Epidermal melanocyte (primary cell): ENCODE data around the gene RAD51AP2.
"Not testable (repeated sequence)": the region's sequence is repeated elsewhere in the genome, so short reads cannot be mapped to it uniquely, and the experiment has no call there.

Experiments
- DNase-seq: peaks from one replicate; pipeline ENCODE4 v3.0.0; 2011; ENCODE audit warnings: low spot score; ENCODE audit not compliant: insufficient read length

The RAD51AP2 gene

DNA sequence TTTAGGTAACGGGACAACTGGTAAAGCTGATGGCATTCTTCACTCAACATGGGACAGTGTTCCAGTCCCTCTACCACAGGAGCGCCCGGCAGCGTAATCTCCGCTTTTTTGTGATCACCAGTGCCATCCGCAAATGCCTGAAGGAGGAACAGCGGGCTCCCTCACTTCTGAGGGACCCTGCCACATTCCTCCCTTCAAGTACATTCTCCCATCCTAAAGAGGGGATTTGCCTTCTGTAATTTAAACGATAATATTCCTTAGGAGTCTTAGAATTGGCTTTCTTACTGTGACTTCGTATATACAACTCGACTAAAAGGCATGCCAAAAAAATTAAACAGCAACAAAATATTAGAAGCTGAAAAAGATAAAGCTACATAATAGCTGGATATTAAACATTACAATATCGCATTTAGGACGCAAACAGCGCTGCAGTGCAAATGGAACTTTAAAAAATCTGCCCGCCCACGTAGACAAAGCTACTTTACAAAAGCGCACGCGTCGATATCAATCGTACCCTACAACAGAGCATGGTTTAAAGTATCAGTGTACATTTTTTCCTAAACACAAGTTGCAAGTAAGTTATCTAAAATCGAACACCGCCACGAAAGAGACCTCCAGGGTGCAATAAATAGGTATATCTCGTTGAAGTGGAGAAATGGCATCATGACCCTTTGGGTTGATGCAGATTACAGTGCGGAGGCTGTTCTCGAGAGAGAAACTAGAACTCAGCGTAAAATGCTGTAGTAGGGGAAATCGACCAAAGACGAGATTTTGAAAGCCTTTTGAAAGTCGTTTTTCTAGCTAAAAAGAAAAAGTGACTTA lies 20.0 kb upstream of the RAD51AP2 start:
- DNase-seq = no peak

DNA sequence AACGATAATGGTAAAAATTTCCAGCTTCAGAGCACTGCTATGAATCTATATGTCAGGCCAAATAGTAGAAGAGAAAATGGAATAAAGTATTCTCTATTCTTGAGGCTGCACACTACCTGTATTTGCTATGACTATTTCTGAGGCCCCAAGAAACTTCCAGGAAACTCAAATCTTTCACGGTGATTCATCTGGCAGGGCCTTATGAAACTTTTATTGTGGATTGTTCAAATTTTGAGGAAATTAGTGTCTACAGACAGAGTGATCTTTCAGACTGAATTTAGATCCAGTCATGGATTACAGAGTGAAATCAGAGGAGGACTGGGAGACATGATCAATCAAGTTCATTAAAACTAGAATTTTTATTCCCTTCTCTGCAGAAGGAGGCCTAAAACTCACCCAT lies 18.2 kb upstream of the RAD51AP2 start:
- DNase-seq = no peak

- no peak for DNase-seq
Measured at GRCh38 chr2:17533546-17533945, 15.3 kb upstream of the RAD51AP2 start.

- DNase-seq = no peak
Measured at GRCh38 chr2:17529771-17530170, 11.5 kb upstream of the RAD51AP2 start.

GRCh38 chr2:17522303-17522702 lies 4.1 kb upstream of the RAD51AP2 start:
- no peak for DNase-seq

DNA sequence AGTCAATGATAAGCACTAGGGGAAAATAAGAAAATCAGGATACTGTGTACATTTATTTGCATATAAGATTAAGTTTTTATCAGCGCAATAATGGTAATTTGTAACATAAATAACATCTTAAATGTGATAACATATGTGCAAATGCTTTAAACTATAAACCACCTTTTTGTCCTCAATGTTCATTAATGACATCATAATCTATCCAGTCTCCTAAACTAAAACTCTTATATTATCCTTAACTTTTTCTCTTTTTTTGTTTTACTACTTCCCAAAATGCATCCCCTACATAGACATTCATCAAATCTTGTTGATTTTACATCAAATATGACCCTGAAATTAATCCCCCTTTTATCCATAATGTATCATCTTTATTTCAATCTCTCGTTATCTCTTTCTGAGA lies 3.4 kb upstream of the RAD51AP2 start:
- DNase-seq = no peak

DNA sequence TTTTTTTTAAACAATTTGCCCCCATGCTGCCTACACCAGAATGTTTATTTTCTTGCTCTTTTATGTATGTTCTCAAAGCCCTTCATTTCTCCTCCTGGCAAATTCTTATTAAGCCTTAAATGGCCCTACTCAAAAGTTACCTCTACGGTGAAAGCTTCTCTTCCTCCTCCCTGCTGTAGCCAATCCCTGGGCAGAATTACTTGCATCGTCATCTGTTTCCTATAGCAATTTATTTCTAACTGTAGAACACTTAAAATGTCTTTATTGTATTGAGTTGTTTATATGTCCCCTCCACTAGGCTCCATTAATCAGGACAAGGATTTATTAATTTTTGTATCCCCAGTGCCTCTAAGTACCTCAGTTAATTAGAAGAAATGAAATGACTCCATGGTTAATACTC lies 2.5 kb upstream of the RAD51AP2 start:
- no peak for DNase-seq

DNA sequence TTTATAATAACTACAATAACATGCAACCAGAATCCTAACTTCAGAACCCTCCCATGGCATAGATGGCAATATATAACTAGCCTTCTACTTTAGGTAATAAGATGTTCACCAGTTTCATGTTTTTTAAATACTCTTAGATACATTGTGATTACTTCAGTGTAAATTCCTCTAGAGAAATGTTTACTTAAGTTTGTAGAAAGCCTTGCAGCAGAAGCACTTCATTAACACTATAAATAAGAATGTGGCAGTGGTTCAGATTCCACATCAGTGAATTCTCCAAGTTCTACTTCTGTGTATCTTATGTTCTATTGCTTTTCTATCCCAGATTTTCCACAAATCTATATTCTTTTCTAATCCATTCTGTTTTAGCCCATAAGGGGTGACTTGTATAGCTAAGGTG lies 1.2 kb upstream of the RAD51AP2 start:
- DNase-seq = no peak

- DNase-seq = no peak
Measured at GRCh38 chr2:17517481-17518211, 594 bp downstream of the RAD51AP2 start.

DNA sequence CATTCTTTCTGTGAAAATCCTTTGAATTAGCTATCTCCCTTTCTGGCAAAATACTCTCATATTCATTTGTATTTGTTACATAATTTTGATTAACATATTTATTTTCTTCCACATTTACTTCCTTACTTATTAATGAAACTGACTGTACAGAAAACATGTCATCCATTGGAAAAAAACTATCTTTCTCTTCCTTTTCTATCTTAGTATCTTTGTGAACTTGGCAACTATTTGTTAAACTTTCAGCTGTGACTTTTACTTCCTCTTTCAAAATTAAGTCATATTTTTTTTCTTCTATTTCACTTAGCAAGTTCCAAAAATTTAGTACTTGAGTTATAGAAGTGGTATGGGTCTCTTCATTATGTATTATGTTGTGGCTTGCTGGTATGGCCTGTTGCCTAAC lies 2.6 kb downstream of the RAD51AP2 start:
- DNase-seq = no peak

DNA sequence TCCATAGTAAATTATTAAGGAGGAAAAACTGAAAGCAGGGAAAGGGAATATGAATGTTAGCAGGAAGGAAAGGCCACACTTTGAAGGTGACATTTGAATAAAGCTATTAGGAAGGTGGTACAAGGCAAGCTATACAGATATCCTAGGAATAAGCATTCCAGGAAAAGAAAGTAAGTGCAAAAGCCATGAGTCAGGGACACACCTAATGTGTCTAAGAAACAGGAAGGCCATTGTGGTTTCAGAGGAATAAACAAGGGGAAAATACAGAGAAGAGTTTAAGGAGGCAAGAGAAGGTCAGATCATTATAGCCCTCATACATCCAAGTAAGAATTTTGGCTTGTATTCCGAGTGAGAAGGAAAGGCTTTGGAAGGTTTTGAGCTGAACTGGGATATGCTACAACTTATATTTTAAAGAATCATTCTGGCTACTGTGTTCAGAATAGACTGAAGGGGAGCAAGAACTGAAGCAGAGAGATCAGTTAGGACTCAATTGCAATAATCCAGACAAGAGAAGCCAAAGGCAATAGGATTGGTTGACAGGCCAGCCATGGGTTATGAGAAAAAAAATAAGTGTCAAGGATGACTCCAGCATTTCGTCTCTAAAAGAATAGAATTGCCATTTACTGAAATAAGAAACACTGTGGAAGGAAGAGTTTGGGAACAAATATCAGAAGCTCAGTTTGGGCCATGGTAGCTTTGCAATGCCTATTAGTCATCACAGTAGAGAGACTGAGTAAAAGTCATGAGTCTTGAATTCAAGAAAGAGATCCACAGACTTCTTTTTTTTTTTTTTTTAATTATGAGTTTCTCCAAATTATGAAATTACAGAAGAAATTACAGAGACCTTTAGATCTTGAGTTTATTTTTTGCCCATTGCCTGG lies 11.3 kb downstream of the RAD51AP2 start:
- no peak for DNase-seq

DNA sequence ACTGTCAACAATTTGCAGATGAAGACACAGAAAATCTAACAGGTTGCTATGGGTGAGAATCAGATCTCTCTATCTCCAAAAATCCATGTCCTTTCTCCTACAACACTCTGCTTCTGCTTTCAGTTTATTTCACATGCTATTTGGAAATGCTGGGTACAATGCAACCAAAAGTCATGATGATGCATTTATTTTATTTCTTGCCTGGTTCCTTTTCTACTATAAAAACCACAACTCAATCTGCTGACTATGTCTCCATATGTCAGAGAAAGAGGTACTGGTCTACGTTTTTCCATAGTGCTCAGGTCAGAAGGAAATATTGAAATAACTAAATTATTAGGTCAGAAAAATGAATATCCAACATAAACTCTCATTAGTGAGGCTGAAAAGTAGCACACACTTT lies 20.5 kb downstream of the RAD51AP2 start:
- no peak for DNase-seq

DNA sequence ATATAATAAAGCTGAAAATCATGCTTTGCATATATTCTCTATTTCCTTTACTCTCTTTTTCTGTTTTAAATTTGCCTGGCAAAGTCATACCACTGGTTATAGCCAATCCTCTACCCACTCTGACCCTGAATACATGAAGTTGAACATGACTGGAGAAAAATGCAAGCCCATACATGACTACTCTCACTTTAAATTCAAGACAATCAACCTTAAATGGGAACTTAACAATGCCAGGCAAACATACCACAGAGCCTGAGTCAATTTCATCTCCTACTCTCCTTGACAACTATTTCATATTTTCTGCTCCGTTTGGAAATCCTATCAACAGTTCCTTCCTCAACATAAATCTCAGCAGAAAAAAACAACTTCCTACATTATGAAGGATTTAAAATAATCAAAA lies 22.6 kb downstream of the RAD51AP2 start:
- DNase-seq = no peak

DNA sequence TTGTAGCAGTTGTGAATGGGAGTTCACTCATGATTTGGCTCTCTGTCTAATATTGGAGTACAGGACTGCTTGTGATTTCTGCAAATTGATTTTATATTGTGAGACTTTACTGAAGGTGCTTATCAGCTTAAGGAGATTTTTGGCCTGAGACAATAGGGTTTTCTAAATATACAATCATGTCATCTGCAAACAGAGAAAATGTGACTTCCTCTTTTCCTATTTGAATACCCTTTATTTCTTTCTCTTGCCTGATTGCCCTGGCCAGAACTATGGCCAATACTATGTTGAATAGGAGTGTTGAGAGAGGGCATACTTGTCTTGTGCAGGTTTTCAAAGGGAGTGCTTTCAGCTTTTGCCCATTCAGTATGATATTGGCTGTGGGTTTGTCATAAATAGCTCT lies 28.1 kb downstream of the RAD51AP2 start:
- DNase-seq = not testable (repeated sequence)

DNA sequence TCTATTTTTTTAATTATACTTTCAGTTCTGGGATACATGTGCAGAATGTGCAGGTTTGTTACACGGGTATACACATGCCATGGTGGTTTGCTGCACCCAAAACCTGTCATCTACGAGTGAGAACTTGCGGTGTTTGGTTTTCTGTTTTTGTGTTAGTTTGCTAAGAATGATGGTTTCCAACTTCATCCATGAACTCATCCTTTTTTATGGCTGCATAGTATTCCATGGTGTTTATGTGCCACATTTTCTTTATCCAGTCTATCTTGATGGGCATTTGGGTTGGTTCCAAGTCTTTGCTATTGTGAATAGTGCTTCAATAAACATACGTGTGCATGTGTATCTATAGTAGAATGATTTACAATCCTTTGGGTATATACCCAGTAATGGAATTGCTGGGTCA lies 29.6 kb downstream of the RAD51AP2 start:
- DNase-seq = not testable (repeated sequence)

- no peak for DNase-seq
Measured at GRCh38 chr2:17483496-17483895, 34.7 kb downstream of the RAD51AP2 start.

DNA sequence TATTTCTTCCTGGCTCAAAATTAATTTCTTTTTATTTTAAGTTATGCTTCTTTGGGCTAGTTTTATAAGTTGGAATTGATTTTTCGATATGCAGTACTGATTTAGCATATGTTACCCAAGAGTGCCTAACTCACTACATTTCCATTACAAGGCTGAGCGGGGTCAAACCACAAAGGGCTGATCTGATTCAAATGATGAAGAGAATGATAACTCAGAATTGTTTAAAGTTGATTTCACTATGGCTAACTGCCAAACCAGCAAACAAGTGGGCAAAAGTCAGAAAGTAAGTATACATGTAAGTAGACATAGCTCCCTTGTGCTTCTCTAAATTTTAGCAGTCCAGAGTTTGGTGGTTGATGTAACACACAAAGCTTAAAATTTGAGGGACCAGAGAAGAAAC lies 35.6 kb downstream of the RAD51AP2 start:
- no peak for DNase-seq

GRCh38 chr2:17479875-17480274 lies 38.4 kb downstream of the RAD51AP2 start:
- DNase-seq = no peak

GRCh38 chr2:17476830-17477229 lies 41.4 kb downstream of the RAD51AP2 start:
- no peak for DNase-seq

DNA sequence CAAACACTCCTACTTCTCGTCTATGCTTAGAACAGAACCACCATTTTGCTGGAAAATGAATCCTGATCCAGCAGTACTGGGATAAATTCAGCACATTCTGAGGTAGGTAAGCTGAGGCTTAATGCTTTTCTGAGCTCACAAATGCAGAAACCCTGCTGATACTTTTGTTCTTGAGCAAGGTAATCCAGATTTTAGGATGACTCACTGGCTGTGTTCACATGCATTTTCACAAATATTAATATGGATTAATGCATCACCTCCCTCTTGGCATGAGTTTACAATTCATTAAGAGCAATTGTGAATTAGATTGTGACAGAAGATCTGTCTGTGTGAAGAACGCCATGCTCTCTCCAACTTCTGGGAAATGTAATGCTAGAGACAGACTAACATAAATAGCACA lies 42.2 kb downstream of the RAD51AP2 start:
- no peak for DNase-seq

DNA sequence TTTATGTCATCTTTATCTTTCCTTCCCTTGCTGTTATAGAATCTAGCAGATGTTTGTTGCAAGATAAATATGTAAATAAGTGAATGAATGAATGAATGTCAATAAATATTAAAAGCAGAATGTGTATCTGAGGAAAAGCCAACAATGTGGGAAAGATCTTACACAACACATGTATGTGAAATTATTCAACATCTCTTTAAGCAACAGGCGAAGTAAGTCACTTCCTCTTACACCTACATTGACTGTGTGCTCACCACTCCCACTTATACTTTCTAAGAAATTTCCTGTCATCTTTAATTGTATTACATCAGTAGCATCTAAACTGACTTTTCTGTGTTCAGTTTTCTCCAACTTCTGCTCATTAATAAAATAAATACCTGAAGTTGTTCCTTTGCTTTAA lies 43.0 kb downstream of the RAD51AP2 start:
- no peak for DNase-seq

DNA sequence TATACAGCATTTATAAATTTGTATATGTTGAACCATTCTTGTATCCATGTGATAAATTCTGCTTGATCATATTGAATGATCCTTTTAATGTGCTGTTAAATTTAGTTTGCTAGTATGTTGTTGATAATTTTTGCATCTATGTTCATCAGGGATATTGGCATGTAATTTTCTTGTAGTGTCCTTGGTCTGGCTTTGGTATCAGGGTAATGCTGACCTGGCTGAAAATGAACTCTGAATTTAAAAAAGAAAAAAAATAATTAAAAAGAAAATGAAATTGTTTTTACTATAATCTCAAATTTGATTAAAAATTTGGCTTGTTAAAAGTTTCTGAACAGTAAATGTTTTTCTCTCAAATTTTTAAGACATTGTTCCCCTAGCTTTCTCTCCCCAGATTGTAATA lies 46.3 kb downstream of the RAD51AP2 start:
- DNase-seq = no peak
